ENCODE measurements around the gene TMEM175. TPM values are rescaled to one million over a fixed set of nuclear protein-coding genes. Genes with fewer than 3 reads are reported as not detected.

The TMEM175 gene
- polyA plus RNA-seq, 1 of the 3 experiments (the other 2 are of a cell fraction): 54.2 TPM

- H3K9me3 ChIP-seq: no peaks in the 10 kb centered on the region
- CTCF ChIA-PET: interaction anchor here (1.0 kb wide), 1 partner anchor 143 kb away, joined by 3 read pairs; no protein-coding TSS in a partner anchor
- H3K27me3 ChIP-seq (ENCODE audit: insufficient read depth): no peaks in the 10 kb centered on the region
Measured at GRCh38 chr4:883377-884095, 48.7 kb upstream of the TMEM175 start.

GRCh38 chr4:884259-884658, 48.0 kb upstream of the TMEM175 start:
- 76% methylated on average over 5 of the region's 15 CpGs for WGBS (ENCODE audit: low lambda C conversion rate)
- POLR2A ChIA-PET: no interaction called here
- TF ChIP-seq FOXM1 (IDR thresholded peaks at IDR 0.05; ENCODE audit: low read depth) (no peak), IRF3 (IDR thresholded peaks at IDR 0.05; ENCODE audit: low read depth, low read length) (no peak)
- CTCF ChIA-PET: no interaction called here
- peaks cover 10 to 60% of the 10 kb centered on the region in 2 experiments for H3K36me3 ChIP-seq (replicated peaks in 1 of 2; ENCODE audit: control insufficient read depth in 1 of 2, insufficient read depth in 2 of 2, low read length in 1 of 2)
- H3K9me2 ChIP-seq: no peaks in the 10 kb centered on the region
- no peak for DNase-seq
- no peaks in the 10 kb centered on the region for H3F3A ChIP-seq (replicated peaks; ENCODE audit: insufficient read depth)
- no peaks in the 10 kb centered on the region for H3K27me3 ChIP-seq (ENCODE audit: insufficient read depth)
- no peak overlapping the region for H2AFZ ChIP-seq (ENCODE audit: low read depth)
- no peak overlapping the region for H3K4me2 ChIP-seq
- no peak overlapping the region for H3K27ac ChIP-seq (ENCODE audit: low read depth in 2 of 2, low read length in 1 of 2)
- H3K4me3 ChIP-seq (ENCODE audit: low read depth in 2 of 2, low read length in 1 of 2): no peak overlapping the region
- H4K20me1 ChIP-seq (ENCODE audit: insufficient read depth): no peaks in the 10 kb centered on the region
- H3K79me2 ChIP-seq (ENCODE audit: insufficient read depth): no peaks in the 10 kb centered on the region
- no peak overlapping the region for H3K9ac ChIP-seq
- H3K9me3 ChIP-seq: no peaks in the 10 kb centered on the region
- no peaks in the 10 kb centered on the region for H3K4me1 ChIP-seq (ENCODE audit: control insufficient read depth in 1 of 2, insufficient read depth in 2 of 2, low read depth in 1 of 2, low read length in 1 of 2)

More at GRCh38 chr4:883377-884095, 48.7 kb upstream of the TMEM175 start:
- no peak for TF ChIP-seq NFIC (IDR thresholded peaks at IDR 0.05; ENCODE audit: borderline replicate concordance)
- TF ChIP-seq YY1 (IDR thresholded peaks at IDR 0.05; ENCODE audit: low read depth): no peak
- no peak for TF ChIP-seq FOXJ3 (CRISPR knock-in tag; IDR thresholded peaks at IDR 0.05)
- no peak for TF ChIP-seq CHD2 (IDR thresholded peaks at IDR 0.05; ENCODE audit: low read length, partially characterized antibody)
- no peak for TF ChIP-seq USF1 (IDR thresholded peaks at IDR 0.05; ENCODE audit: borderline replicate concordance, low read depth)
- no peak for TF ChIP-seq SIN3A (IDR thresholded peaks at IDR 0.05; ENCODE audit: borderline replicate concordance, low read depth, low read length)
- peaks cover 11 to 62% of the 10 kb centered on the region in 2 experiments for H3K36me3 ChIP-seq (replicated peaks in 1 of 2; ENCODE audit: control insufficient read depth in 1 of 2, insufficient read depth in 2 of 2, low read length in 1 of 2)
- H3K4me2 ChIP-seq: no peak overlapping the region
- no peak overlapping the region for H3K27ac ChIP-seq (ENCODE audit: low read depth in 2 of 2, low read length in 1 of 2)
- 100% methylated on average over 7 of the region's 26 CpGs for WGBS (ENCODE audit: low lambda C conversion rate)
- H3K9ac ChIP-seq: no peak overlapping the region
- no peaks in the 10 kb centered on the region for H3K4me1 ChIP-seq (ENCODE audit: control insufficient read depth in 1 of 2, insufficient read depth in 2 of 2, low read depth in 1 of 2, low read length in 1 of 2)
- H3K4me3 ChIP-seq (ENCODE audit: low read depth in 2 of 2, low read length in 1 of 2): no peak overlapping the region
- H3K79me2 ChIP-seq (ENCODE audit: insufficient read depth): no peaks in the 10 kb centered on the region
- no peaks in the 10 kb centered on the region for H3F3A ChIP-seq (replicated peaks; ENCODE audit: insufficient read depth)
- no peaks in the 10 kb centered on the region for H3K9me2 ChIP-seq
- H2AFZ ChIP-seq (ENCODE audit: low read depth): no peak overlapping the region
- DNase-seq: no peak
- POLR2A ChIA-PET: no interaction called here
- H4K20me1 ChIP-seq (ENCODE audit: insufficient read depth): no peaks in the 10 kb centered on the region

- no peaks in the 10 kb centered on the region for H3K4me1 ChIP-seq (ENCODE audit: control insufficient read depth in 1 of 2, insufficient read depth in 2 of 2, low read depth in 1 of 2, low read length in 1 of 2)
- no peak for DNase-seq
- 92% methylated on average over 24 of the region's 24 CpGs for WGBS (ENCODE audit: low lambda C conversion rate)
- POLR2A ChIA-PET: no interaction called here
- no peaks in the 10 kb centered on the region for H3K27me3 ChIP-seq (ENCODE audit: insufficient read depth)
- no peak overlapping the region for H3K4me2 ChIP-seq
- CTCF ChIA-PET: no interaction called here
- no peak overlapping the region for H3K4me3 ChIP-seq (ENCODE audit: low read depth in 2 of 2, low read length in 1 of 2)
- H3K36me3 ChIP-seq (replicated peaks in 1 of 2; ENCODE audit: control insufficient read depth in 1 of 2, insufficient read depth in 2 of 2, low read length in 1 of 2): peaks cover 6 to 58% of the 10 kb centered on the region in 2 experiments
- H3K9me2 ChIP-seq: no peaks in the 10 kb centered on the region
- no peaks in the 10 kb centered on the region for H3F3A ChIP-seq (replicated peaks; ENCODE audit: insufficient read depth)
- H3K9ac ChIP-seq: no peak overlapping the region
- H3K9me3 ChIP-seq: no peaks in the 10 kb centered on the region
- H3K27ac ChIP-seq (ENCODE audit: low read depth in 2 of 2, low read length in 1 of 2): no peak overlapping the region
- no peaks in the 10 kb centered on the region for H4K20me1 ChIP-seq (ENCODE audit: insufficient read depth)
- H2AFZ ChIP-seq (ENCODE audit: low read depth): no peak overlapping the region
- no peaks in the 10 kb centered on the region for H3K79me2 ChIP-seq (ENCODE audit: insufficient read depth)
- TF ChIP-seq SIN3A (IDR thresholded peaks at IDR 0.05; ENCODE audit: borderline replicate concordance, low read depth, low read length) (no peak), ZBTB33 (IDR thresholded peaks at IDR 0.05; ENCODE audit: borderline replicate concordance, low read depth) (no peak), TEAD4 (IDR thresholded peaks at IDR 0.05; ENCODE audit: borderline replicate concordance, insufficient read depth) (no peak), IRF3 (IDR thresholded peaks at IDR 0.05; ENCODE audit: low read depth, low read length) (no peak), SMC3 (IDR thresholded peaks at IDR 0.05; ENCODE audit: low read depth, low read length) (no peak)
Measured at GRCh38 chr4:884896-885295, 47.4 kb upstream of the TMEM175 start.

Measured in SK-N-SH (cell line).